Panc1 (cell line): ENCODE data around the gene TNFSF12. TPM values are rescaled to one million over a fixed set of nuclear protein-coding genes. Genes with fewer than 3 reads are reported as not detected.

ENCODE experiments used
- ATAC-seq: fragments of 200-7000 bp; cut with Tn5 transposase; 2 replicates; pipeline ENCODE4 v1.9.1; 2020; ENCODE audit warnings: mild to moderate bottlenecking, moderate library complexity
- BruUV-seq: library from RNA; stranded (reverse); fragments of 400-500 nt; replicated peaks from 2 replicates; lab custom pipeline; 2021; lab: Mats Ljungman, UMichigan
- CTCF ChIA-PET: fragments of 300-600 bp; sonication (Branson Sonifier 250); formaldehyde crosslinking; loops from one replicate; lab custom pipeline; 2022; ENCODE audit warnings: antibody characterized with exemption; lab: Charles Lee
- POLR2A ChIA-PET: fragments of 300-600 bp; sonication (Branson Sonifier 250); formaldehyde crosslinking; loops from one replicate; lab custom pipeline; 2022; ENCODE audit warnings: antibody characterized with exemption; lab: Charles Lee
- DNase-seq: peaks from one replicate; pipeline ENCODE4 v3.0.0-alpha.2; 2010; ENCODE audit warnings: low read depth, low spot score
- H3K27ac ChIP-seq: 2 replicates; pipeline ENCODE4 v1.5.1; 2011; ENCODE audit warnings: mild to moderate bottlenecking, low read length, inconsistent platforms
- H3K27me3 ChIP-seq: fragments of 200-500 bp; sonication (Bioruptor generic); 2 replicates; pipeline ENCODE4 v1.6.0; 2014; ENCODE audit warnings: low read length, inconsistent platforms; ENCODE audit not compliant: control insufficient read depth, insufficient read depth
- H3K36me3 ChIP-seq: fragments of 200-500 bp; sonication (Bioruptor generic); 2 replicates; pipeline ENCODE4 v1.5.1; 2014; ENCODE audit warnings: inconsistent platforms, mild to moderate bottlenecking, low read length, moderate library complexity; ENCODE audit not compliant: control insufficient read depth, insufficient read depth
- H3K4me1 ChIP-seq: 2 replicates; pipeline ENCODE4 v1.5.1; 2011; ENCODE audit warnings: inconsistent platforms, mild to moderate bottlenecking, low read length, moderate library complexity; ENCODE audit not compliant: control insufficient read depth, insufficient read depth
- H3K4me3 ChIP-seq, 2 experiments: 2 replicates each; pipeline ENCODE4 v1.5.1; 2011 to 2012; ENCODE audit warnings: low read depth in 2 of 2, low read length in 2 of 2, mild to moderate bottlenecking in 2 of 2, inconsistent platforms in 1 of 2, moderate library complexity in 1 of 2
- H3K9me3 ChIP-seq: fragments of 200-500 bp; sonication (Bioruptor generic); 2 replicates; pipeline ENCODE4 v1.5.1; 2014; ENCODE audit warnings: low read depth, mild to moderate bottlenecking, inconsistent platforms, low read length, moderate library complexity; ENCODE audit not compliant: control insufficient read depth, insufficient read depth
- CTCF ChIP-seq: fragments of 450-650 bp; IDR thresholded peaks from 2 replicates; pipeline ENCODE4 v1.5.1; 2017; ENCODE audit warnings: mild to moderate bottlenecking
- POLR2AphosphoS5 ChIP-seq: IDR thresholded peaks from 2 replicates; pipeline ENCODE4 v1.6.1; 2012; ENCODE audit warnings: mild to moderate bottlenecking, low read depth, low read length, moderate library complexity
- REST ChIP-seq, 2 experiments: IDR thresholded peaks; 2 replicates each; pipeline ENCODE4 v1.6.1; 2011 to 2012; ENCODE audit warnings: low read depth in 2 of 2, control low read depth in 1 of 2, low read length in 1 of 2, mild to moderate bottlenecking in 1 of 2, moderate library complexity in 1 of 2; ENCODE audit not compliant: insufficient read depth in 1 of 2
- SIN3A ChIP-seq: IDR thresholded peaks from 2 replicates; pipeline ENCODE4 v1.6.1; 2012; ENCODE audit warnings: low read depth, mild to moderate bottlenecking, low read length, moderate library complexity, borderline replicate concordance; ENCODE audit not compliant: insufficient read depth
- TCF7L2 ChIP-seq: IDR thresholded peaks from 2 replicates; pipeline ENCODE4 v1.6.1; 2011; ENCODE audit warnings: mild to moderate bottlenecking, low read depth, low read length, inconsistent platforms
- in situ Hi-C: cut with HindIII; loops from 2 replicates; pipeline ENCODE4 v1.10.0; 2016; ENCODE audit warnings: low sequenced_read_pairs, low pct_unique_long_range_greater_than_20kb
- intact Hi-C: fragments of 100-400 bp; cut with micrococcal nuclease; formaldehyde crosslinking; loops from one replicate; pipeline ENCODE4 v1.10.0; 2022; ENCODE audit not compliant: unreplicated experiment
- total RNA-seq: library from RNA; stranded (reverse); gene quantifications from one replicate; pipeline ENCODE4 v1.2.1, GENCODE V29; 2021; ENCODE audit not compliant: unreplicated experiment

Gene TNFSF12
- total RNA-seq, 1 experiment from 2014 or later: 12.6 TPM

- H3K4me1 ChIP-seq: peaks cover 30% of the 10 kb centered on the region
- H3K27ac ChIP-seq: peak overlapping the region; percentile 96
- no peak for TF ChIP-seq SIN3A
- TF ChIP-seq CTCF: no peak
- no peak for TF ChIP-seq TCF7L2
- TF ChIP-seq POLR2AphosphoS5: no peak
- TF ChIP-seq REST (IDR thresholded peaks at IDR 0.05; ENCODE audit: insufficient read depth in 1 of 2, low read depth in 2 of 2, low read length in 1 of 2): no peak
- ChIA-PET CTCF (no interaction called here), POLR2A (no interaction called here)
- DNase-seq: no peak
- no peaks in the 10 kb centered on the region for H3K9me3 ChIP-seq
- H3K4me3 ChIP-seq: peak overlapping the region; percentile 75 to 89
- H3K36me3 ChIP-seq: peaks cover 27% of the 10 kb centered on the region
- in situ Hi-C loops (no loop called here), intact Hi-C loops (no loop called here)
- no peak for ATAC-seq
- H3K27me3 ChIP-seq: no peaks in the 10 kb centered on the region
- no TSS peak for BruUV-seq
Measured at GRCh38 chr17:7572338-7572587, 23.4 kb downstream of the TNFSF12 start.

- BruUV-seq: TSS peak; percentile 70
- ChIA-PET CTCF (no interaction called here), POLR2A (interaction anchor here (0.6 kb wide), 1 partner anchor 546 kb away, joined by 9 read pairs; no protein-coding TSS in a partner anchor)
- DNase-seq (peak; percentile 97), ATAC-seq (peak; percentile 92)
- Histone ChIP-seq H3K27ac (peak overlapping the region; percentile 90), H3K27me3 (no peaks in the 10 kb centered on the region), H3K9me3 (no peaks in the 10 kb centered on the region), H3K4me1 (peaks cover 33% of the 10 kb centered on the region), H3K4me3 (peak overlapping the region; percentile 85 to 89), H3K36me3 (peaks cover 28% of the 10 kb centered on the region)
- intact Hi-C loops (no loop called here), in situ Hi-C loops (no loop called here)
- TF ChIP-seq TCF7L2 (no peak), REST (IDR thresholded peaks at IDR 0.05; ENCODE audit: insufficient read depth in 1 of 2, low read depth in 2 of 2, low read length in 1 of 2) (no peak), SIN3A (peak; percentile 73; the same call in 1 of the 2 replicates), POLR2AphosphoS5 (peak; percentile 99)
Measured at GRCh38 chr17:7572588-7573323, 23.9 kb downstream of the TNFSF12 start.
